NCI-H526 (cell line): ENCODE data around the gene PPP2CA.

Source experiments
- DNase-seq, 2 experiments: peaks; one replicate each; lab custom pipeline; 2025; lab: John Stamatoyannopoulos, UW

Gene PPP2CA

DNA sequence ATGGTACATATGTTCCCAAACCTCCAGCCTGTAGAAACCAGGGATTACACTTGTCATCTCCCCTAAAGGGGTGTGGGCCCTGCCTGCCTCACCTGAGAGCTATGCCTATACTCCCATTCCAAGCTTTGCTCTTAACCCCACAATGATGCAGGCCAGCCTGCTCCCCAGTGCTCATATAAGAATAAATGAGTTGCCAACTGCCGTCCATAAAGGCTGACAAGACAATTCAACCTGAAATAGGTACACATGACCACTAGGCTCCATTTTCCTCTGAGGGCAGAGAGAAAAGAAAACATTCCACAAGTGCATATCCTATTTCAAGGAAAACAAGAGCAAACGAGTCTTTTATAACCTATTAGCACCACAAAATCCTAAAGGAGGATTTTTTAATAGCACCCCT is 77.6 kb downstream of the PPP2CA start:
- DNase-seq: no peak

DNA sequence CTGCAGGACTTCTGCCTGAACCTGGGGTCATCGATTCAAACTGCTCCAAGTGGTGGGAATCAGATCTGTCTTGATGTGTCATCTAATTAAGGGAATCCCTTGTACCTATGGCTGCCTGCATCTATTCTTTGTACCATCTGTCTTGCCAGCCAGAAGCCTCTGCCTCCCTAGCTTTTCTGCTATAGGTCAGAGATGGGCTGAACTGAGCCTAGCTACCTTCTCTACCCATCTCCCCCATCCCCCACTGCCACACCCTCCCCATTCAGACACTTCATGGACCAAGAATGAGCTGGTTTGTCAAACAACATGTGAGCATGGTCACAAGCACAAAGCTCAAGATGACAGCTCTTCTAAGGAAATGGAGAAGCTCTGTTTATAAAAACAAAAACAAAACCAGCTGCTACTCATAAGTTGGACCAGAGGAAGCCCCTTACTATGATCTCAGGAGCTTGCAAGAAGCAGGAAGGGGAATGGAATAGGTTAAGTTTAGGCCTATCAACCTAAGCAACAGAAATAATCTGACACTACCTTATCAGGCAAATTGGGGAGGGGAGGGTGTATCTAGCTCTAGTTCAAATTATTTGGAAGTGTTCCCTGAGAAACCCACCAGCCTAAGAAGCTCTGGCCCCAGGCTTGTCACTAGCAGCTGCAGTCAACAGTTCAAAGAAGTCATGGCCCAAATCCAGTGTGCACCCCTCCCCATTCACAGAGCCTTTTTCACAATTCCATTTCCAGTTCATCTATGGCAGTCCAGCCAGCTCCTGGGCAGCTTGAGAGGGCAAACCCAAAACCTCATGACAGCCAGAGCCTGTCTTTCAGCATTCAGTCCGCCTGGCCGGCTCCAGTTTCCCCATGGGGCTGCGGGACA is 79.0 kb downstream of the PPP2CA start:
- DNase-seq: no peak

DNA sequence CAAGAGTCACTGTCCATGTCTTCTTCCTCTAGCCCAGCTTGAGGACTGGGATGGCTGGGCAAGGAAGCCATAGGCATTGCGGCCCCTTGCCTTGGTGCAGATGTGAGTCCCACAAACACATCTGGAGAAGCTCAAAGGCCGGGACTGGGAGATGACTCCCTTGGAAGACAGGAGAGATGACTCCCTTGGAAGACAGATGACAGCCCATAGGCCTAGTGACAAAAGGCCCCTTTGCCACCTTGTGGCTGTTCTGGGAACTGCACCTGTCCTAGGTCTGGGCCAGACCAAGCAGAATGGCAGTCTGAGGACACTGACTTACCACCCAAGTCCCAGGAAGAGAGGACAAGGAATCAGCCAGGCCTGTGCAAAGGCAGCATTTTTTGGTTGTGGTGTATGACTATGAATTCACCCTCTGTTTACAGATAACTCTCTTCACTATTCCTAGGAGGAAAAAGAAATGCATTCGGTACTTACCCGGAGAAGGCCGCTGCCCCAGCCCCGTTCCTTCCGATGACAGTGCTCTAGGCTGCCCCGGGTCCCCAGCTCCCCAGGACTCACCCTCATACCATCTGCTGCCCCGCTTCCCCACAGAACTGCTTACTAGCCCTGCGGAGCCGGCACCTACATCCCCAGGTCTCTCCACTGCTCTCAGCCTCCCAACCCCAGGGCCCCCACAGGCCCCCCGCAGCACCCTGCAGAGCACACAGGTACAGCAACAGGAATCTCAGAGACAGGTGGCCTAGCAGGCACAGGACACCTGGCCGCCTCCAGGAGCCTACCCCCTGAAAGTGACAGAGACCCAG is 79.9 kb downstream of the PPP2CA start:
- DNase-seq: peak in 1 of 2 experiments; percentile 55

DNA sequence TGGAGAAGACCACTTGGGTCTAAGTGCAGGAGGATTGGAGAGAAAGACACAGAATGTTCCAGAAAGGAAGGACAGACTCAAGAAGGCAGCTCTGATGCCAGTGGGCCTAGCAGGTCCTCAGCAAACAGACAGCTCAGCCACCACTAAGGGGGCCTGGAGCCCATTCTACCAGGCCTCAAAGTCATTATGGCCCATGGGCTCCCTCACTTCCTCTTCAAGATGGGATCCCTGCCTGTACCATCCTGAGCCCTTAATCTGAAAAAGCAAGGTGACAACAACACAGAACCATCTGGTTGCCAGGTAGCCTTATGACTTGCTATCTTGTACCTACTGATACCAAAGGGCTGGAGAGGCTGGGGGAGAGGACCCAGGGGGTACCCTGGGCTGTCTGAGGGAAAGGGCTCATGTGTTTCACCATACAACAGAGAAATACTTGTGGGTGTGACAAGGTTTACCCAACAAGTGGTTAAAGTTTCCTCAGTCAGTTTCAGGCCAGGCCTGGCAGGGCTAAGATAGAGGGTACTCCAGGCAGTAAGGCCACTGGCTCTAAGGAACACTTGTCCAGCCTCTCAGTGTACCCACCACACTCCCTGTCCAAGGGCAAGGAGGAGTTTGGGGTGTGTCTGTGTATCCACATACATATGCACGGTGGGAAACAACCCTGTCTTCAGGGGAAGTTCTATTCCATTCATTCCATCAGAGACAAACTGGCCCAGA is 80.7 kb downstream of the PPP2CA start:
- DNase-seq: no peak
